Body of pancreas (tissue), 4 donors: Measurements from ENCODE around the gene SCAP. TPM values are rescaled to one million over a fixed set of nuclear protein-coding genes. Genes with fewer than 3 reads are reported as not detected.

Source experiments
- ATAC-seq: fragments of 150-250 bp; one replicate; pipeline ENCODE4 v1.9.1; 2016
- DNase-seq, 4 donors: peaks; one replicate each; pipeline ENCODE4 v3.0.0-alpha.2; 2019
- H3K27ac ChIP-seq, 4 donors: fragments of 200-600 bp; sonication (generic); 1 replicate in 3 of 4; 2 replicates in 1 of 4; pipeline versions ENCODE4 v1.5.1 to v1.6.1; 2016 to 2019; ENCODE audit warnings: mild to moderate bottlenecking in 1 of 4, mixed read lengths in 1 of 4, moderate library complexity in 1 of 4
- H3K27me3 ChIP-seq, 2 donors: fragments of 200-600 bp; sonication (generic); one replicate each; pipeline ENCODE4 v1.6.0; 2016; ENCODE audit warnings: mild to moderate bottlenecking in 1 of 2
- H3K36me3 ChIP-seq, 2 donors: fragments of 200-600 bp; sonication (generic); replicated peaks in 1 of 2; 2 replicates each; pipeline ENCODE4 v1.5.1; 2016; ENCODE audit warnings: low read depth in 2 of 2; ENCODE audit not compliant: insufficient read depth in 1 of 2
- H3K4me1 ChIP-seq: fragments of 200-600 bp; sonication (generic); one replicate; pipeline ENCODE4 v1.6.0; 2016
- H3K4me3 ChIP-seq, 2 donors: fragments of 200-600 bp; sonication (generic); 1 replicate in 1 of 2; 2 replicates in 1 of 2; pipeline ENCODE4 v1.5.1; 2016 to 2019
- H3K9me3 ChIP-seq, 3 donors: fragments of 200-600 bp; sonication (generic); 1 replicate in 2 of 3; 2 replicates in 1 of 3; pipeline ENCODE4 v1.5.1; 2016
- POLR2A ChIP-seq, 3 donors: fragments of 450-650 bp; IDR thresholded peaks; one replicate each; pipeline ENCODE4 v1.6.1; 2016; ENCODE audit warnings: antibody characterized with exemption in 3 of 3, mild to moderate bottlenecking in 2 of 3
- WGBS, 2 donors: methylation state at CpG; one replicate each; pipeline ENCODE4 v1.1.5; 2017; 5-methylcytosine and 5-hydroxymethylcytosine counted together
- intact Hi-C: fragments of 100-400 bp; cut with DNase I; formaldehyde crosslinking; loops from one replicate; pipeline ENCODE4 v1.15.1; 2023
- total RNA-seq, 2 donors: library from RNA; depleted of rRNA; stranded (reverse); fragments of >200 nt; gene quantifications; one replicate each; pipeline ENCODE4 v1.1.0, GENCODE V29; 2016
- TF ChIP-seq, protein P1 (sequence below), 7 experiments: fragments of 450-650 bp in 4 of 7; fragments of 200-600 bp in 3 of 7; sonication (generic) in 3 of 7; IDR thresholded peaks; one replicate each; pipeline ENCODE4 v1.5.1; 2016 to 2019; ENCODE audit warnings: antibody characterized with exemption in 7 of 7

SCAP gene
- total RNA-seq, 2 donors from 2014 or later: 56.6 to 122 TPM

DNA sequence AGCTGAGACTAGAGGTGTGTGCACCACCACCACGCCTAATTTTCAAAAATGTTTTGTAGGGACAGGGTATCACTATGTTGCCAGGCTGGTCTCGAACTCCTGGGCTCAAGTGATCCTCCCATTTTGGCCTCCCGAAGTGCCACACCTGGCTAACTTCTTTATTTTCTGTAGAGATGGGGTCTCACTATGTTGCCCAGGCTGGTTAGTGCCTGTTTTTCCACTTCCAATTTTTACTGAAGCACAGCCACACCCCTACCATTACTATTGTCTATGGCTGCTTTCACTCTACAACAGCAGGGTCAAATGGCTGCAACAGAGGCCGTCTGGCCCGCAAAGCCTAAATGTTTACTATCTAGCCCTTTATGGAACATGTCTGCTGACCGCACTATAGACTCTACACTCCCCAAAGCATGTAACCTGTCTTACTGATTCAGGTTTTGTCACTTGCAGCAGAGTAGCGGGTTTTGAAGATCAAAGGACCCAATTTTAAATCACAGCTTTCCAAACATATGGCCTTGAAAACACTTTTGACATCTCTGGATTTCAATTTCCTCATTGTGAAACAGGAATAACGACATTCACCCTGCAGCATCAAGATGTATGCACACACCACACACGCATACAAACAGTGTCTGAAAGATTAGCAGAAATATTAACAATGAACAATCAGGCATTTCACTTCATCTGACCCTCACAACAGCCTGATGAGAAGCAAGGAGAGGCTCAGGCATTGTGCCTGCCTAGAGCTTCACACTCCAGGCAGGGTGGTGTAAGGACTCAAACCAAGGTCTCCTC lies 46.1 kb downstream of the SCAP start:
- Histone ChIP-seq H3K36me3 (peaks cover 0 to 12% of the 10 kb centered on the region in 2 donors), H3K27me3 (no peaks in the 10 kb centered on the region), H3K4me3 (no peak overlapping the region), H3K27ac (no peak overlapping the region), H3K4me1 (peaks cover 5% of the 10 kb centered on the region), H3K9me3 (no peaks in the 10 kb centered on the region)
- TF ChIP-seq, protein P1, sequence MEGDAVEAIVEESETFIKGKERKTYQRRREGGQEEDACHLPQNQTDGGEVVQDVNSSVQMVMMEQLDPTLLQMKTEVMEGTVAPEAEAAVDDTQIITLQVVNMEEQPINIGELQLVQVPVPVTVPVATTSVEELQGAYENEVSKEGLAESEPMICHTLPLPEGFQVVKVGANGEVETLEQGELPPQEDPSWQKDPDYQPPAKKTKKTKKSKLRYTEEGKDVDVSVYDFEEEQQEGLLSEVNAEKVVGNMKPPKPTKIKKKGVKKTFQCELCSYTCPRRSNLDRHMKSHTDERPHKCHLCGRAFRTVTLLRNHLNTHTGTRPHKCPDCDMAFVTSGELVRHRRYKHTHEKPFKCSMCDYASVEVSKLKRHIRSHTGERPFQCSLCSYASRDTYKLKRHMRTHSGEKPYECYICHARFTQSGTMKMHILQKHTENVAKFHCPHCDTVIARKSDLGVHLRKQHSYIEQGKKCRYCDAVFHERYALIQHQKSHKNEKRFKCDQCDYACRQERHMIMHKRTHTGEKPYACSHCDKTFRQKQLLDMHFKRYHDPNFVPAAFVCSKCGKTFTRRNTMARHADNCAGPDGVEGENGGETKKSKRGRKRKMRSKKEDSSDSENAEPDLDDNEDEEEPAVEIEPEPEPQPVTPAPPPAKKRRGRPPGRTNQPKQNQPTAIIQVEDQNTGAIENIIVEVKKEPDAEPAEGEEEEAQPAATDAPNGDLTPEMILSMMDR (IDR thresholded peaks at IDR 0.05): no peak
- no peak for TF ChIP-seq POLR2A (IDR thresholded peaks at IDR 0.05)
- no peak for ATAC-seq
- intact Hi-C loops: no loop called here
- peak in 1 of 4 donors; percentile 1 for DNase-seq
- WGBS, 2 donors: 82 to 83% methylated on average over 9 of the region's 9 CpGs

DNA sequence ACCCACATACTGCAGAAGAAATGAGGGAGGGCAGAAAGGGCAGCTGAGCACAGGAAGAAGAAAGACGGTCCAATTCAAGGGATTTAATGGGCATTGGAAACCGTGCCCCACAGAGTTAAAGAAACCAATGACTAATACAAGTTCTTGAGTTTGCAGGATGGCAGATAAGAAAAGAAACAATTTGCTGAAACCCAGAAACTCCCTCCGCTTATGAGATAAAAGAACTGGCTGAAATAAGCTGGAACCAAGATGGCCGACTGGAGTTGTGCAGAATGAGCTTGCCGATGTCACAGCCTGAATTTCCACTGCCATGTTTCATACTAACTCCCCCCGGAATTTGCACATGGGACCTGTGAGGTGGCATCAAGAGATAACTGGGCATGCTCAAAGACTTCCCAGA lies 47.1 kb downstream of the SCAP start:
- H3K4me3 ChIP-seq: no peak overlapping the region
- H3K4me1 ChIP-seq: peaks cover 5% of the 10 kb centered on the region
- no peaks in the 10 kb centered on the region for H3K27me3 ChIP-seq
- intact Hi-C loops: no loop called here
- WGBS, 2 donors: 79 to 87% methylated on average over 6 of the region's 6 CpGs
- ATAC-seq (no peak), DNase-seq (peak in 1 of 4 donors; percentile 8)
- no peak overlapping the region for H3K27ac ChIP-seq
- peaks cover 0 to 8% of the 10 kb centered on the region in 2 donors for H3K36me3 ChIP-seq
- H3K9me3 ChIP-seq: no peaks in the 10 kb centered on the region
- no peak for TF ChIP-seq POLR2A (IDR thresholded peaks at IDR 0.05)
- TF ChIP-seq, protein P1 (IDR thresholded peaks at IDR 0.05): no peak

DNA sequence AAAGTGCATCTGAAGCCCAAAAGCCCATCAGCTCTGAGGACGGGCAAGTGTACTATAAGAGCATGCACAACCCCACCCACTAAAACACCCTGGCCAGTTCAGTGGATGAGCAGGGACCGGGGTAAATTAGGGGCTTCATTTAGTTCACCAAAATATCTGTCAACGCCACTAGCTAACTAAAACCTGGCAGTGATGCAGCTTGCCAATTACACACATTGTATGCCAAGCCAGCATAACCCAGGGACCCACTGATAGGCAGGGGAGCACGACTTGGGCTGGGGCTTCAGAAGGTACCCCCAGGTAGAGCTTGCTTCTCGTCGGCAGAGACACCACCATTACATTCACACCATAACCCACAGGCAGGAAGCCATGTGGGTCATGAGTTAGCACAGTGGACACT lies 47.9 kb downstream of the SCAP start:
- no peaks in the 10 kb centered on the region for H3K9me3 ChIP-seq
- H3K4me3 ChIP-seq: no peak overlapping the region
- peaks cover 5% of the 10 kb centered on the region for H3K4me1 ChIP-seq
- no peaks in the 10 kb centered on the region for H3K27me3 ChIP-seq
- WGBS, 2 donors: 88 to 90% methylated on average over 3 to 6 of the region's 6 CpGs
- ATAC-seq (no peak), DNase-seq (peak in 1 of 4 donors; percentile 1)
- TF ChIP-seq, protein P1 (IDR thresholded peaks at IDR 0.05): no peak
- no peak for TF ChIP-seq POLR2A (IDR thresholded peaks at IDR 0.05)
- intact Hi-C loops: no loop called here
- peaks cover 0 to 6% of the 10 kb centered on the region in 2 donors for H3K36me3 ChIP-seq
- H3K27ac ChIP-seq: no peak overlapping the region

DNA sequence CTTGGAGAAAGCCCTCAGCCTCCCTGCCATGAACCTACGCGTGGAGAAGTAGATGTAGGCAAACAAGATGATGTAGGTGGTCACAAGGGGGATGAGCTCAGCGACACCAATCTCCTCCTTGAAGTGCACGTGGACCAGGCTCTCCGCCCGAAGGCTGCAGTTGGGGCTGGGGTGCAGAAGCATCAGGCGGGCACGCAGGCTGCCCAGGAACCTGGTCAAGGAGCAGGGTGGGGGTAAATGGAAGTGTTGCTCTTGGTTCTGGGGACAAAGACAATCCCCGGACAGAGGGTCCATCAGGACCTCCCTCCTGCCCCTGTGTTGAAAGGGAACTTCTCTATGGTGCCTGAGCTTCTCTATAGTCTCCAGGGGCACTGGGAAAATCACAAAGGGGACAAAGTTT lies 49.8 kb downstream of the SCAP start:
- WGBS, 2 donors: 85 to 99% methylated on average over 9 of the region's 9 CpGs
- TF ChIP-seq, protein P1 (IDR thresholded peaks at IDR 0.05): no peak
- H3K4me1 ChIP-seq: peaks cover 20% of the 10 kb centered on the region
- H3K36me3 ChIP-seq: peaks cover 0 to 6% of the 10 kb centered on the region in 2 donors
- ATAC-seq (no peak), DNase-seq (no peak)
- no peaks in the 10 kb centered on the region for H3K9me3 ChIP-seq
- H3K27ac ChIP-seq: no peak overlapping the region
- H3K27me3 ChIP-seq: no peaks in the 10 kb centered on the region
- intact Hi-C loops: no loop called here
- H3K4me3 ChIP-seq: no peak overlapping the region

DNA sequence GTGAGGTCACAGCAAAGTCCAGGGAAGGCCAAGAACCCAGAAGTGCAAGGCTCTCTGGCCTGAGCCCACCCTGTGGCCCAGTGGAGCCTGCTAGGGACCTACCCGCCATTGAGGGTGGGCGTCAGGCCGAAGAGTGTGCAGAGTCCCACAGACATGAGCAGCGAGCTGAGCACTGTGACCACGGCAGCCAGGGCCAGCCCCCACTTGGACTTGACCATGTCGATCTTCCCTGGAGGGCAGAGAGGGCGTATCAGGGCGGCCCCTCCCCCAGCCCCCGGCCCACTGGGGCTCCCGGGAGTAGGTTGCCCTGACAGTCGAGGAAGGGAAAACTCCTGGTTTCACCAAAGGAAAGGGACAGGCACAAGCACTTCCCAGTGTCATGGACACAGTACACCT lies 50.4 kb downstream of the SCAP start:
- intact Hi-C loops: no loop called here
- 87 to 92% methylated on average over 10 to 11 of the region's 11 CpGs for WGBS, 2 donors
- Histone ChIP-seq H3K27me3 (no peaks in the 10 kb centered on the region), H3K36me3 (peaks cover 0 to 6% of the 10 kb centered on the region in 2 donors), H3K9me3 (no peaks in the 10 kb centered on the region), H3K4me3 (no peak overlapping the region), H3K4me1 (peaks cover 20% of the 10 kb centered on the region), H3K27ac (no peak overlapping the region)
- no peak for TF ChIP-seq POLR2A (IDR thresholded peaks at IDR 0.05)
- TF ChIP-seq, protein P1 (IDR thresholded peaks at IDR 0.05): no peak
- ATAC-seq (no peak), DNase-seq (no peak)
